ENCODE measurements around the gene OTOGL.

- no peak for TF ChIP-seq POLR2A (IDR thresholded peaks at IDR 0.05)
- TF ChIP-seq, protein P1, sequence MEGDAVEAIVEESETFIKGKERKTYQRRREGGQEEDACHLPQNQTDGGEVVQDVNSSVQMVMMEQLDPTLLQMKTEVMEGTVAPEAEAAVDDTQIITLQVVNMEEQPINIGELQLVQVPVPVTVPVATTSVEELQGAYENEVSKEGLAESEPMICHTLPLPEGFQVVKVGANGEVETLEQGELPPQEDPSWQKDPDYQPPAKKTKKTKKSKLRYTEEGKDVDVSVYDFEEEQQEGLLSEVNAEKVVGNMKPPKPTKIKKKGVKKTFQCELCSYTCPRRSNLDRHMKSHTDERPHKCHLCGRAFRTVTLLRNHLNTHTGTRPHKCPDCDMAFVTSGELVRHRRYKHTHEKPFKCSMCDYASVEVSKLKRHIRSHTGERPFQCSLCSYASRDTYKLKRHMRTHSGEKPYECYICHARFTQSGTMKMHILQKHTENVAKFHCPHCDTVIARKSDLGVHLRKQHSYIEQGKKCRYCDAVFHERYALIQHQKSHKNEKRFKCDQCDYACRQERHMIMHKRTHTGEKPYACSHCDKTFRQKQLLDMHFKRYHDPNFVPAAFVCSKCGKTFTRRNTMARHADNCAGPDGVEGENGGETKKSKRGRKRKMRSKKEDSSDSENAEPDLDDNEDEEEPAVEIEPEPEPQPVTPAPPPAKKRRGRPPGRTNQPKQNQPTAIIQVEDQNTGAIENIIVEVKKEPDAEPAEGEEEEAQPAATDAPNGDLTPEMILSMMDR (IDR thresholded peaks at IDR 0.05) = no peak
Measured at GRCh38 chr12:80068173-80068572, 31.2 kb upstream of the OTOGL start.
